HCT116 (cell line): Measurements from ENCODE around the gene SPACA4. TPM values are rescaled to one million over a fixed set of nuclear protein-coding genes. Genes with fewer than 3 reads are reported as not detected.

Experiments used
- ATAC-seq: fragments of 200-7000 bp; cut with Tn5 transposase; 2 replicates; pipeline ENCODE4 v1.9.1; 2020; ENCODE audit warnings: mild to moderate bottlenecking, moderate library complexity
- BruUV-seq: library from RNA; stranded (reverse); fragments of 400-500 nt; replicated peaks from 2 replicates; lab custom pipeline; 2021; lab: Mats Ljungman, UMichigan
- CTCF ChIA-PET: fragments of 300-600 bp; sonication (Branson Sonifier 250); formaldehyde crosslinking; loops from one replicate; lab custom pipeline; 2021; ENCODE audit warnings: antibody characterized with exemption; lab: Charles Lee
- POLR2A ChIA-PET: fragments of 300-600, 350-600 bp; sonication (Branson Sonifier 250); formaldehyde crosslinking; loops from one replicate; lab custom pipeline; 2021; ENCODE audit warnings: antibody characterized with exemption; lab: Charles Lee
- RAD21 ChIA-PET, 2 experiments: fragments of 300-600 bp; sonication (Branson Sonifier 250); formaldehyde crosslinking; loops; one replicate each; lab custom pipeline; 2023; ENCODE audit warnings: low total read pairs in 2 of 2; ENCODE audit not compliant: uncharacterized antibody in 2 of 2, unreplicated experiment in 2 of 2, low non-redundant PET in 1 of 2; lab: Charles Lee
- DNase-seq: peaks from one replicate; pipeline ENCODE4 v3.0.0-alpha.2; 2010; ENCODE audit warnings: low read depth, low spot score
- H2AFZ ChIP-seq: fragments of 200-600 bp; shearing (Covaris generic), sonication (generic); 2 replicates; pipeline ENCODE4 v1.6.1; 2017; ENCODE audit warnings: low read depth, mixed run types, mixed read lengths, antibody characterized with exemption, low read length; ENCODE audit not compliant: poor library complexity, severe bottlenecking
- H3K27ac ChIP-seq: 2 replicates; pipeline ENCODE4 v1.5.1; 2012; ENCODE audit warnings: low read depth, low read length
- H3K27me3 ChIP-seq: fragments of 200-600 bp; sonication (generic); 2 replicates; pipeline ENCODE4 v1.6.1; 2016; ENCODE audit warnings: mixed run types, low read length, mixed read lengths; ENCODE audit not compliant: insufficient read depth
- H3K36me3 ChIP-seq, 2 experiments: fragments of 200-500 bp in 1 of 2; fragments of 200-600 bp in 1 of 2; sonication (Bioruptor generic) in 1 of 2; sonication (generic) in 1 of 2; 2 replicates each; pipeline versions ENCODE4 v1.5.1 to v1.6.1; 2014 to 2016; ENCODE audit warnings: low read length in 2 of 2, inconsistent platforms in 1 of 2, mixed read lengths in 1 of 2, mixed run types in 1 of 2; ENCODE audit not compliant: insufficient read depth in 2 of 2, control insufficient read depth in 1 of 2
- H3K4me1 ChIP-seq, 2 experiments: fragments of 200-600 bp in 1 of 2; sonication (generic) in 1 of 2; 2 replicates each; pipeline versions ENCODE4 v1.5.1 to v1.6.1; 2012 to 2017; ENCODE audit warnings: low read length in 2 of 2, inconsistent platforms in 1 of 2, mild to moderate bottlenecking in 1 of 2, mixed read lengths in 1 of 2, mixed run types in 1 of 2, moderate library complexity in 1 of 2; ENCODE audit not compliant: insufficient read depth in 2 of 2, control insufficient read depth in 1 of 2
- H3K4me2 ChIP-seq: fragments of 200-600 bp; sonication (generic); 2 replicates; pipeline ENCODE4 v1.6.1; 2017; ENCODE audit warnings: mixed run types, low read length, mixed read lengths
- H3K4me3 ChIP-seq, 2 experiments: fragments of 200-600 bp in 1 of 2; sonication (generic) in 1 of 2; replicated peaks in 1 of 2; 2 replicates each; pipeline ENCODE4 v1.5.1; 2011 to 2016; ENCODE audit warnings: low read length in 2 of 2, control low read depth in 1 of 2, low read depth in 1 of 2, mild to moderate bottlenecking in 1 of 2, mixed read lengths in 1 of 2, mixed run types in 1 of 2
- H3K79me2 ChIP-seq: fragments of 200-600 bp; sonication (generic); 2 replicates; pipeline ENCODE4 v1.6.1; 2017; ENCODE audit warnings: mild to moderate bottlenecking, mixed run types, low read length, moderate library complexity, mixed read lengths; ENCODE audit not compliant: insufficient read depth
- H3K9ac ChIP-seq: fragments of 200-600 bp; sonication (generic); 2 replicates; pipeline ENCODE4 v1.6.1; 2016; ENCODE audit warnings: low read length, mixed read lengths
- H3K9me2 ChIP-seq: fragments of 200-600 bp; sonication (generic), shearing (Covaris generic); 2 replicates; pipeline ENCODE4 v1.6.1; 2017; ENCODE audit warnings: mixed run types, mild to moderate bottlenecking, moderate library complexity; ENCODE audit not compliant: insufficient read depth
- H3K9me3 ChIP-seq, 2 experiments: fragments of 200-500 bp in 1 of 2; fragments of 200-600 bp in 1 of 2; sonication (Bioruptor generic) in 1 of 2; sonication (generic) in 1 of 2; 2 replicates each; pipeline ENCODE4 v1.6.1; 2014 to 2017; ENCODE audit warnings: low read length in 2 of 2, mixed read lengths in 2 of 2, inconsistent platforms in 1 of 2, low read depth in 1 of 2, mild to moderate bottlenecking in 1 of 2, mixed run types in 1 of 2, moderate library complexity in 1 of 2; ENCODE audit not compliant: control insufficient read depth in 1 of 2, insufficient read depth in 1 of 2
- H4K20me1 ChIP-seq: fragments of 200-600 bp; sonication (generic), shearing (Covaris generic); 2 replicates; pipeline ENCODE4 v1.6.1; 2017; ENCODE audit warnings: mixed run types, mild to moderate bottlenecking, moderate library complexity; ENCODE audit not compliant: insufficient read depth
- CBX3 ChIP-seq: IDR thresholded peaks from 2 replicates; pipeline ENCODE4 v1.6.1; 2012; ENCODE audit warnings: low read depth
- CEBPB ChIP-seq: IDR thresholded peaks from 2 replicates; pipeline ENCODE4 v1.6.1; 2012; ENCODE audit warnings: low read depth
- CTCF ChIP-seq, 3 experiments: fragments of 200-600 bp in 1 of 3; sonication (generic) in 1 of 3; IDR thresholded peaks in 2 of 3; conservative IDR thresholded peaks in 1 of 3; 2 replicates each; pipeline ENCODE4 v1.5.1; 2012 to 2017; ENCODE audit warnings: low read depth in 2 of 3, low read length in 2 of 3, antibody characterized with exemption in 1 of 3, borderline replicate concordance in 1 of 3, control low read depth in 1 of 3, mild to moderate bottlenecking in 1 of 3, mixed read lengths in 1 of 3, mixed run types in 1 of 3, moderate library complexity in 1 of 3; ENCODE audit not compliant: insufficient read depth in 1 of 3
- EZH2phosphoT487 ChIP-seq: fragments of 200-600 bp; IDR thresholded peaks from 2 replicates; pipeline ENCODE4 v1.6.1; 2018; ENCODE audit warnings: antibody characterized with exemption, borderline replicate concordance
- FOSL1 ChIP-seq: IDR thresholded peaks from 2 replicates; pipeline ENCODE4 v1.6.1; 2012; ENCODE audit warnings: low read depth
- JUND ChIP-seq: IDR thresholded peaks from 2 replicates; pipeline ENCODE4 v1.6.1; 2012
- POLR2A ChIP-seq: IDR thresholded peaks from 2 replicates; pipeline ENCODE4 v1.7.0; 2011; ENCODE audit warnings: borderline replicate concordance; ENCODE audit not compliant: insufficient read depth, insufficient read length; ENCODE audit errors: extremely low read depth
- POLR2AphosphoS5 ChIP-seq: IDR thresholded peaks from 2 replicates; pipeline ENCODE4 v1.6.1; 2011; ENCODE audit warnings: mild to moderate bottlenecking, low read depth, low read length, moderate library complexity
- SIN3A ChIP-seq: IDR thresholded peaks from 2 replicates; pipeline ENCODE4 v1.6.1; 2012; ENCODE audit warnings: low read depth
- ZBTB33 ChIP-seq: IDR thresholded peaks from 2 replicates; pipeline ENCODE4 v1.6.1; 2011; ENCODE audit warnings: mild to moderate bottlenecking, low read length, moderate library complexity; ENCODE audit not compliant: insufficient replicate concordance; ENCODE audit errors: extremely low read depth
- ZFX ChIP-seq: fragments of 450-650 bp; IDR thresholded peaks from 2 replicates; pipeline ENCODE4 v1.6.1; 2017
- ZNF274 ChIP-seq: fragments of 200-500 bp; sonication (Bioruptor generic); IDR thresholded peaks from 2 replicates; pipeline ENCODE4 v1.6.1; 2014; ENCODE audit warnings: mild to moderate bottlenecking, low read depth, low read length, inconsistent platforms
- intact Hi-C: fragments of 100-400 bp; cut with micrococcal nuclease; formaldehyde crosslinking; loops from 2 replicates; pipeline ENCODE4 v1.10.0; 2022
- total RNA-seq: library from RNA; stranded (reverse); gene quantifications from one replicate; pipeline ENCODE4 v1.2.1, GENCODE V29; 2021; ENCODE audit not compliant: unreplicated experiment

The SPACA4 gene
- total RNA-seq, 1 experiment from 2014 or later = not detected

- DNase-seq (no peak), ATAC-seq (no peak)
- no peaks in the 10 kb centered on the region for H4K20me1 ChIP-seq
- POLR2A ChIA-PET = no interaction called here
- no peaks in the 10 kb centered on the region for H3K9me3 ChIP-seq
- RAD21 ChIA-PET = no interaction called here
- BruUV-seq = no TSS peak
- intact Hi-C loops = no loop called here
- CTCF ChIA-PET = no interaction called here
- no peaks in the 10 kb centered on the region for H3K9me2 ChIP-seq
- H2AFZ ChIP-seq = peak overlapping the region; percentile 8
- H3K79me2 ChIP-seq = no peaks in the 10 kb centered on the region
- TF ChIP-seq POLR2AphosphoS5 (no peak), ZBTB33 (no peak), JUND (no peak), FOSL1 (no peak), POLR2A (no peak), ZNF274 (no peak)
- H3K9ac ChIP-seq = no peak overlapping the region
- H3K4me2 ChIP-seq = no peak overlapping the region; the same call in 1 of the 2 replicates
- H3K36me3 ChIP-seq = no peaks in the 10 kb centered on the region
- H3K4me1 ChIP-seq = peaks cover 16 to 53% of the 10 kb centered on the region in 2 experiments
- no peak overlapping the region for H3K4me3 ChIP-seq
- no peaks in the 10 kb centered on the region for H3K27me3 ChIP-seq
- peak overlapping the region; percentile 5; the same call in 1 of the 2 replicates for H3K27ac ChIP-seq
Observed at GRCh38 chr19:48651683-48652048, 45.1 kb downstream of the SPACA4 start.

- ChIA-PET CTCF (no interaction called here), RAD21 (no interaction called here), POLR2A (interaction anchor here (0.7 kb wide), 1 partner anchor 35 kb away, joined by 5 read pairs; the partner anchor contains the start of genes RPL18 and SPHK2)
- Histone ChIP-seq H3K9me2 (no peaks in the 10 kb centered on the region), H3K27me3 (no peaks in the 10 kb centered on the region), H4K20me1 (no peaks in the 10 kb centered on the region), H3K36me3 (no peaks in the 10 kb centered on the region), H3K4me2 (no peak overlapping the region), H2AFZ (no peak overlapping the region), H3K79me2 (no peaks in the 10 kb centered on the region), H3K4me3 (no peak overlapping the region), H3K9ac (no peak overlapping the region), H3K9me3 (no peaks in the 10 kb centered on the region), H3K27ac (no peak overlapping the region), H3K4me1 (peaks cover 9 to 43% of the 10 kb centered on the region in 2 experiments)
- no peak for ATAC-seq
- BruUV-seq = no TSS peak
- intact Hi-C loops = no loop called here
- no peak for DNase-seq
- no peak for TF ChIP-seq SIN3A
- TF ChIP-seq CEBPB = no peak
- no peak for TF ChIP-seq CBX3
- no peak for TF ChIP-seq JUND
- no peak for TF ChIP-seq EZH2phosphoT487
- TF ChIP-seq ZBTB33 = no peak
- no peak for TF ChIP-seq POLR2A
- no peak for TF ChIP-seq ZFX
- TF ChIP-seq CTCF (IDR thresholded peaks at IDR 0.05 in 2 of 3, conservative IDR thresholded peaks at IDR 0.05 in 1 of 3; ENCODE audit: borderline replicate concordance in 1 of 3, insufficient read depth in 1 of 3, low read depth in 2 of 3, low read length in 2 of 3) = no peak
Observed at GRCh38 chr19:48654299-48655059, 47.9 kb downstream of the SPACA4 start.
